Dendritic cell treated with granulocyte-macrophage colony-stimulating factor and Interleukin-4, amounts not matched to agents 40 ng/mL and 50 ng/mL, for 4 days (primary cell): ENCODE measurements around the gene LRRFIP1.
"Not testable (repeated sequence)": the region's sequence is repeated elsewhere in the genome, so short reads cannot be mapped to it uniquely, and the experiment has no call there.

Source experiments
- H3K27ac Mint-ChIP-seq: one replicate; pipeline ENCODE4 v1.8.0; 2022; ENCODE audit warnings: mild to moderate bottlenecking, mixed read lengths
- H3K27me3 Mint-ChIP-seq: one replicate; pipeline ENCODE4 v1.8.0; 2022; ENCODE audit warnings: mild to moderate bottlenecking, mixed read lengths
- H3K36me3 Mint-ChIP-seq: one replicate; pipeline ENCODE4 v1.8.0; 2022; ENCODE audit warnings: low read depth, mixed read lengths
- H3K4me1 Mint-ChIP-seq: one replicate; pipeline ENCODE4 v1.8.0; 2022; ENCODE audit warnings: low read depth, mixed read lengths
- H3K4me3 Mint-ChIP-seq: one replicate; pipeline ENCODE4 v1.8.0; 2022; ENCODE audit warnings: mild to moderate bottlenecking, moderate library complexity, mixed read lengths
- H3K9me3 Mint-ChIP-seq: one replicate; pipeline ENCODE4 v1.8.0; 2022; ENCODE audit warnings: mixed read lengths
- intact Hi-C: fragments of 100-400 bp; cut with micrococcal nuclease; formaldehyde crosslinking; loops from one replicate; pipeline ENCODE4 v1.15.0; 2022

Gene LRRFIP1

GRCh38 chr2:237592425-237592980, 34.9 kb upstream of the LRRFIP1 start:
- Mint-ChIP-seq H3K27me3 (peaks cover 4% of the 10 kb centered on the region), H3K27ac (no peak overlapping the region), H3K4me1 (peaks cover 34% of the 10 kb centered on the region), H3K4me3 (no peak overlapping the region), H3K36me3 (no peaks in the 10 kb centered on the region), H3K9me3 (no peaks in the 10 kb centered on the region)
- intact Hi-C loops = no loop called here

- Mint-ChIP-seq H3K27me3 (peaks cover 4% of the 10 kb centered on the region), H3K4me1 (peaks cover 36% of the 10 kb centered on the region), H3K27ac (no peak overlapping the region), H3K9me3 (no peaks in the 10 kb centered on the region), H3K4me3 (no peak overlapping the region), H3K36me3 (no peaks in the 10 kb centered on the region)
- intact Hi-C loops = no loop called here
Observed at GRCh38 chr2:237593036-237593435, 34.4 kb upstream of the LRRFIP1 start.

- H3K36me3 Mint-ChIP-seq = no peaks in the 10 kb centered on the region
- H3K4me3 Mint-ChIP-seq = no peak overlapping the region
- no peaks in the 10 kb centered on the region for H3K9me3 Mint-ChIP-seq
- peaks cover 4% of the 10 kb centered on the region for H3K27me3 Mint-ChIP-seq
- peaks cover 36% of the 10 kb centered on the region for H3K4me1 Mint-ChIP-seq
- intact Hi-C loops = no loop called here
- H3K27ac Mint-ChIP-seq = no peak overlapping the region
Observed at GRCh38 chr2:237593596-237594320, 33.6 kb upstream of the LRRFIP1 start.

DNA sequence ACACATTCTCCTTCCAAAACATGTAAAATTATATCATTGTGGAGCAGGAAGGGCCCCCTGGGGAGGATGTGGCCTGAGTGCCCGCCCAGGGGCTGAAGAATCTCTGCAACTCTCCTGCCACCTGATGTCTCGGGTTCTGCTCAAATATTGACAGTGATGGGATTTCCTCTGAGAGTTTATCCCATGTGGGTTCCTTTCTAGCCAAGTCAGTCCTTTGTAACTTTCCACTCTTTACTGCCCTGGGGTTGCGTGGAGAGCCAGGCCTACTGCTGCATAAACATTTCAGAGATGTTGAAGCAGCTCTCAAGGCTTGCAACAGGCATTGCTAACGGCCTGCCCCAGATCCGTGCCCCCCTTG, 32.9 kb upstream of the LRRFIP1 start:
- H3K9me3 Mint-ChIP-seq = no peaks in the 10 kb centered on the region
- peaks cover 4% of the 10 kb centered on the region for H3K27me3 Mint-ChIP-seq
- intact Hi-C loops = no loop called here
- no peak overlapping the region for H3K27ac Mint-ChIP-seq
- H3K36me3 Mint-ChIP-seq = no peaks in the 10 kb centered on the region
- H3K4me3 Mint-ChIP-seq = no peak overlapping the region
- peaks cover 36% of the 10 kb centered on the region for H3K4me1 Mint-ChIP-seq

GRCh38 chr2:237595829-237596519, 31.4 kb upstream of the LRRFIP1 start:
- H3K36me3 Mint-ChIP-seq, intact Hi-C loops, H3K27ac Mint-ChIP-seq, H3K27me3 Mint-ChIP-seq, H3K4me3 Mint-ChIP-seq, H3K9me3 Mint-ChIP-seq: not testable (repeated sequence)
- peaks cover 25% of the 10 kb centered on the region for H3K4me1 Mint-ChIP-seq

DNA sequence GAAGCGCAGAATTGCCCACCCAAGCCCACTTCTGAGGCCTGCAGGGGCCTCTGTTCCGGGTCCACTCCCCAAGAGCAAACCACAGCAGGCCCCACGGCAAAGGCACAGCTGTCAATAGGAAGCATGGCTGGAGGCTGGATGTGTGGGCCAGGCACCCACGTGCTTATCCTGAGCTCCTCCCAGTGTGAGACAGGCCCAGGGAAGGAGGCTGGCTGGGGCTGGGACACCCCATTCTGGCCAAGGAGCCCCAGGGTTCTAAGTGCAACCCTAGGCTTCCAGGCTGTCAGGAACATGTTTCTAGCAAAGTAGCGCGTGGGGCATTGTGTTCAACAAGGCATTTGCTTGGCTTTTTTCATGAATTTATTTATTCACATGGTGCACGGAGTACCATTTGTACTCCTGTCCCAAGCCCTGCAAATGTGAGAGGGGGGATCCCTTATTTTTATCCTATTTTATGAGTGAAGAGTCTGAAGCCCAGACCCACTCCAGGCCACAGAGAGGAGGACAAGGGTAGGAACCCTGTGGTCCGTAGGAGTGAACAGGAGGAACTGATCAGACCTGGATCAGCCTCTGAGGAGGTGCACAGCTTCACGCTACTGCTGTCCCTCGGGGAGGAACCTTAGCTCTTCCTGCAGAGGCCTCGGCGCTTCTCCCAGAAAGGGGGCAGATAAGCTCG, 30.7 kb upstream of the LRRFIP1 start:
- H3K27ac Mint-ChIP-seq = no peak overlapping the region
- peaks cover 5% of the 10 kb centered on the region for H3K27me3 Mint-ChIP-seq
- H3K4me1 Mint-ChIP-seq = peaks cover 18% of the 10 kb centered on the region
- H3K4me3 Mint-ChIP-seq = no peak overlapping the region
- H3K9me3 Mint-ChIP-seq = no peaks in the 10 kb centered on the region
- H3K36me3 Mint-ChIP-seq = no peaks in the 10 kb centered on the region
- intact Hi-C loops = no loop called here

DNA sequence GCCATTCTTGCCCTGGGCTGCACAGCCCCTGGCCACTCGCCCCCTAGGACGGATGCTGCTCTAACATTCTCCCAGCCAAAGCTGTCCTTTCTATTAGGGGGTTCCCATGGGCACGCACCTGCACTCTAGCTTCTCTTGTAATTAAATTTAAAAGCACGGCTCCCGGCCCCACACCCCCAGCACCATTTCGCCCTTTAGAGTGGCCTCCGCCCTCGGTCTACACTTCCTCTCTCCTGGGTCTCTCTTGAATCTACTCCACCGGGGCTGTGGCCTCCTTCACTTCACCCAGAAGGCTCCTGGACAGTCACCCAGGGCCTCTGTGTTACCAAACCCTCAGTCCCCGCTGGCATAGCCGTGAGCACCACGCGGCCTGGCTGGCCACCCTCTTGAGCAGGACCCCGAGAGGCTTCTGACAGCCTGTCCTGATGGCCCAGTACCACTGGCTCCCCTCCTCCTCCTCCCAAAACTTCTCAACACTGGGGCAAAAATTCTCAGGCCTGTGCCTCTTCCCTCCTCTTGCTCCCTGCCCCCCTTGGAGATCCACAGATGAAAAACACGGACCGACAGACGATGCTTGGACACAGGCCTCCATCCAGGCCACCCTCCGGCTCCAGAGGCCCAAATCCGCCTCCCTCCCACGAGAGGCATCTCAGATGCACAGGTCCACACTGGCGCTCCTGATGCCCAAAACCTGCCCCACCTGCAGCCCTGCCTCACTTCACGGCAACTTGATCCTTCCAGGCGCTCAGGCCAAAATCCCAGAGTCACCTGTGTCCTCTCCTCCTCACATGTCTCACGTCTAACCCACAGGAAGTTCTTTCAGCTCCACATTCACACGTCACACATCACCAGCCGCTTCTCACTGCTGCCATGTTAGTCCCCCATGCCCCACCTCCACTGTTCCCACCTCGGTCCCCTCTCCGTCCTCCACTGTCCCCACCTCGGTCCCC, 29.9 kb upstream of the LRRFIP1 start:
- Mint-ChIP-seq H3K4me1 (peaks cover 16% of the 10 kb centered on the region), H3K36me3 (no peaks in the 10 kb centered on the region), H3K9me3 (no peaks in the 10 kb centered on the region), H3K4me3 (no peak overlapping the region), H3K27ac (no peak overlapping the region), H3K27me3 (peaks cover 7% of the 10 kb centered on the region)
- intact Hi-C loops = no loop called here

- Mint-ChIP-seq H3K27me3 (peaks cover 13% of the 10 kb centered on the region), H3K4me1 (peaks cover 20% of the 10 kb centered on the region), H3K4me3 (no peak overlapping the region), H3K9me3 (no peaks in the 10 kb centered on the region), H3K27ac (no peak overlapping the region), H3K36me3 (no peaks in the 10 kb centered on the region)
- intact Hi-C loops = no loop called here
Observed at GRCh38 chr2:237598468-237599208, 28.7 kb upstream of the LRRFIP1 start.

- H3K4me1 Mint-ChIP-seq = peaks cover 26% of the 10 kb centered on the region
- intact Hi-C loops = no loop called here
- H3K27me3 Mint-ChIP-seq = peaks cover 13% of the 10 kb centered on the region
- H3K9me3 Mint-ChIP-seq = no peaks in the 10 kb centered on the region
- H3K4me3 Mint-ChIP-seq = no peak overlapping the region
- no peaks in the 10 kb centered on the region for H3K36me3 Mint-ChIP-seq
- H3K27ac Mint-ChIP-seq = no peak overlapping the region
Observed at GRCh38 chr2:237599465-237600110, 27.8 kb upstream of the LRRFIP1 start.

DNA sequence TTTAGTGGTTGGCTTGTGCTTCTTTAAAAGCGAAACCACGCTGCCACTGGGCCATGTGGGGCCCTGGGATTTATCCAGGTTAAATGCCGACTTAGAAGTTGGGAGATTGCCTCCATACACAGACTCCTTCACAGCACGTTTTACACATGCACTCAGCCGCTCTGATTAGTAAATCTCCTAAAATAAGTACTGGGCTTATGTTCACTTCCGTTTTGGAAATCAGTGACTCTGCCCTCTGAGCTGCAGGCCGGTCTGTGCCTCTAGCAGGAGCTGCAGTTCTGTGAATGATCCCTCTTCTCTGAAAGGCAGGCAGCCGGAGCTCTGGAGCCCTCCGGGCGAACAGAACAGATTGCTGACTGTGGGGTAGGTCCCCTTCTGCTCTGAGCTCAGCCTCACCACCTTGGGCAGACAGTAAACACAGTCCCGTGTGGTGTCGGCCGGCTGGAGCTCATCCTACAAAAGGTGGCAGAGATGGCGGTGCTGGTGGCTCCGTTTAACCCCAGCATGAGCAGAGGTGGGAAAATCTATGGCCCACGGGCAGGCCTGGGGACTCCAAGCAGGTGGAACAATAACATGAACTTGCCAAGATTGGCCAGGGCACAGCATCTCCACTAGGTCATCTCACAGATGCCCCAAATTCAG, 27.1 kb upstream of the LRRFIP1 start:
- Mint-ChIP-seq H3K27me3 (peaks cover 13% of the 10 kb centered on the region), H3K4me1 (peaks cover 26% of the 10 kb centered on the region), H3K36me3 (no peaks in the 10 kb centered on the region), H3K9me3 (no peaks in the 10 kb centered on the region), H3K27ac (no peak overlapping the region), H3K4me3 (no peak overlapping the region)
- intact Hi-C loops = no loop called here

DNA sequence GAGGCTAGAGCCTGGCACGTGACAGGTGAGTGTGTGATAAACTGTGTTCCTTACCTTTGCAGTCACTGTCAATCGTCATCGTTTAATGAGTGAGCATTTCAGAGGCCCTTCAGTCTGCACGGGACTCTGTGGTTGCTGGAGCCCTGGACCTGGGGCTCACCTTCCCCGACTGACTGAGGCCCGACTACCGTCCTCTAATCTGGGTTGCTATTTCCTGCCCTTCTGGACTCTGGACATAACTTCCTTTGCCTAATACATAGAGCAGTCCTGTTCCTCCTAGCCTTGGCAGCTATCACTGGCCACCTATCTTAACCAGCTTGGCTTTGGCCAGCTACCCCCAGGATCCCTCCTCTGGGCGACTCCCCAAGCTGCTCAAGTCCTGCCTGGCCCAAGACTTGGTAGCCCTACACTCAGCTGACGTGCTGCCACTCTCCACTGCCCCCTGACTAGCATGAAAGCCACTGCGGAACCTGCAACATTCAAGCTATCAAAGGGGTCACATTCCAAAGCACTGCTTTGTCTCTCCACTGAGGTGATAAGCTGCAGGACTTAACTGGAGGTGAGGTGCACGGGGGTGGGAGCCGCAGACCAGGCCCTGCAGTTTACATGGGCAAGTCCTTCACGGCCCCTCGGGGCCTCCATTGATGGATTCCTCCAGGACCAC, 25.8 kb upstream of the LRRFIP1 start:
- no peaks in the 10 kb centered on the region for H3K9me3 Mint-ChIP-seq
- H3K4me1 Mint-ChIP-seq = peaks cover 20% of the 10 kb centered on the region
- H3K27me3 Mint-ChIP-seq = peaks cover 13% of the 10 kb centered on the region
- H3K4me3 Mint-ChIP-seq = no peak overlapping the region
- H3K27ac Mint-ChIP-seq = no peak overlapping the region
- intact Hi-C loops = no loop called here
- H3K36me3 Mint-ChIP-seq = no peaks in the 10 kb centered on the region

GRCh38 chr2:237602409-237602808, 25.0 kb upstream of the LRRFIP1 start:
- H3K27ac Mint-ChIP-seq = peak overlapping the region; percentile 20
- H3K4me1 Mint-ChIP-seq = peaks cover 13% of the 10 kb centered on the region
- no peaks in the 10 kb centered on the region for H3K9me3 Mint-ChIP-seq
- H3K36me3 Mint-ChIP-seq = no peaks in the 10 kb centered on the region
- no peak overlapping the region for H3K4me3 Mint-ChIP-seq
- H3K27me3 Mint-ChIP-seq = peaks cover 13% of the 10 kb centered on the region
- intact Hi-C loops = no loop called here
